Hepatocyte (in vitro differentiated cells): Measurements from ENCODE around the gene S100A16.

Source experiments
- CTCF ChIP-seq: fragments of 200-600 bp; sonication (generic); IDR thresholded peaks from 2 replicates; pipeline ENCODE4 v1.5.1; 2016; ENCODE audit warnings: antibody characterized with exemption, mild to moderate bottlenecking; ENCODE audit not compliant: poor library complexity
- EZH2 ChIP-seq: fragments of 200-600 bp; sonication (generic); IDR thresholded peaks from 2 replicates; pipeline ENCODE4 v1.6.1; 2016; ENCODE audit warnings: antibody characterized with exemption, mild to moderate bottlenecking, borderline replicate concordance
- EZH2phosphoT487 ChIP-seq: fragments of 200-600 bp; sonication (generic); IDR thresholded peaks from one replicate; pipeline ENCODE4 v1.6.1; 2018; ENCODE audit warnings: antibody characterized with exemption, mild to moderate bottlenecking, low read depth, moderate library complexity; ENCODE audit not compliant: unreplicated experiment, severe bottlenecking

GRCh38 chr1:153626904-153627714 lies 14.2 kb upstream of the S100A16 start, which contains the start of gene S100A13:
- TF ChIP-seq CTCF (peak; percentile 75), EZH2 (no peak), EZH2phosphoT487 (no peak)
